ENCODE results near the gene CDH4.

Gene CDH4

GRCh38 chr20:61881416-61881815, 629.4 kb downstream of the CDH4 start:
- DNase-seq (ENCODE audit: low spot score) = no peak

DNA sequence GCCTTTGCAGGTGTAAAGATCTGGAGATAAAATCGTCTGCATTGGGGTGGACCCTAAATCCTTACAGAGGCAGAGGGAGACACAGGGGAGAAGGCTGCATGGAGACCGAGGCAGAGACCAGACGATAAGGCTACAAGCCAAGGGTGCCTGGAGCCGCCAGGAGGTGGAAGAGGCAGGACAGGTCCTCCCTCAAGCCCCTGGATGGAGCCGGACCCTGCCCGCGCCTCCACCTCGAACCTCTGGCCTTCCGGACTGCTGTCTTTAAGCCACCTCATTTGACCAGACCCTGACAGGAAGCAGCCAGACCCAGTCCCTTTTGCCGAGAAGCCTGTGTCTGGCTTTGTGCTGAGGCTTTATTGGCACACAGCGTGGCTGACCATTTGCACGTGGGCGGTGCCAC, 629.8 kb downstream of the CDH4 start:
- DNase-seq (ENCODE audit: low spot score) = no peak

- DNase-seq (ENCODE audit: low spot score) = no peak
Observed at GRCh38 chr20:61882716-61883615, 630.9 kb downstream of the CDH4 start.

DNA sequence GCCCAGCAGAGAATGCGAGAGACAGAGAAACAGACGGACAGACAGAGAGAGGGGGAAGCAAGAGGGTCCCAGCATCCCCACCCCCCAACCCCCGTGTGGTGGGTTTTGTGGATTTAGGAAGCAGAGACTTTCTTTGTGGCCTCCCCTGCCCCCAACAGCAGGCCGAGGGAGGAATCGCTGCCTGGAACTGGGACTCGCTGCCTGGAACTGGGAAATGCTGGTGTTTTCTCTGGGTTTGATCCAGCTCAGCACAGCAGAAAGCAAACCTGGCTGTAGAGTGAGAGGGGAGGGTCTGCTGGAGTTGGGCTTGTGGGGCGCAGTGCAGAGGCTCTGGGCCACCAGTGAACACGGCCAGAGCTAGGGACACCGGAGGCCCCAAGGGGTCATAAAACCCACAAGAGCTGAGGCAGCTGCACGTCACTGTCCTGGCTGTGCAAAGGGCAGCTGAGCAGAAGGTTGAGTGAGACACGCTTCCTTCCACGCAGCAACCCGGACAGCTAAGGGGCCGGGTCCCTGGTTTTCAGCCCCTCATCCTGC, 631.9 kb downstream of the CDH4 start:
- DNase-seq (ENCODE audit: low spot score) = no peak

DNA sequence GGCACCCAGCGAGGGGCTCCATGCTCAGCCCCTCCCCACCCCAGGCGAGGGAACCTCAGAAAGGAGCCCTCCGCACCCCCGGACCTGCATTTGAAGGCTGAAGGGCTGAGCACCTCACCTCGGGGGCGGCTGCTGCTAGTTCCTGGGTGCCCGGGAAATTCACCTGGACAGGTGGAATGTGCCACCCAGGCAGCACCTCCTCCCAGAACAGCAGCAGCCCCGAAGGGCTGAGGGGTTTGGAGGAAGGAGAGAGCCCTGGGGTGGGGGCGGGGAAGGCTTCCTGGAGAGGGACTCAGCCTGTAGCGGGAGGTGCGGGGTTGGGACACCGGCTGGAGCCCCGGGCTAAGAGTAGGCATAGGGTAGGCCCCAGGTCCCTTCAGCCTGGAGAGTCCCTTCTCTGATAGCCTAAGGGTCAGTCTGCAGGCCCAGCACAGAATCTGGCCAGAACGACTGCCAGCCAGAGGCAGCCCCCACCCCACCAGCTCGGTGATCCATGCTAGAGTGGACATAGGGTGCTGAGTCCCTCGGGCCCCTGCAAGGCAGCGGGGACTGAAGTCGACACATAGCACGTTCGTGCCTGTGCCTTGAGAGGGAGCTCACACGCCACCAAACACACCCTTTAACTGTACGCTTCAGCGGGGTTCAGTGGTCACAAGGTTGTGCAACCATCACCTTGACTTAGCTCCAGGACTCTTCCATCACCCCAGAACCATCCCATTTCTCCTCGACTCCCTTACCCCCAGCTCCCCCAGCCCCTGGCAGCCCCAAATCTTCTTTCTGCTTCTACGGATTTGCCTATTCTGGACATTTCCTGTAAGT, 632.7 kb downstream of the CDH4 start:
- DNase-seq (ENCODE audit: low spot score) = no peak

DNA sequence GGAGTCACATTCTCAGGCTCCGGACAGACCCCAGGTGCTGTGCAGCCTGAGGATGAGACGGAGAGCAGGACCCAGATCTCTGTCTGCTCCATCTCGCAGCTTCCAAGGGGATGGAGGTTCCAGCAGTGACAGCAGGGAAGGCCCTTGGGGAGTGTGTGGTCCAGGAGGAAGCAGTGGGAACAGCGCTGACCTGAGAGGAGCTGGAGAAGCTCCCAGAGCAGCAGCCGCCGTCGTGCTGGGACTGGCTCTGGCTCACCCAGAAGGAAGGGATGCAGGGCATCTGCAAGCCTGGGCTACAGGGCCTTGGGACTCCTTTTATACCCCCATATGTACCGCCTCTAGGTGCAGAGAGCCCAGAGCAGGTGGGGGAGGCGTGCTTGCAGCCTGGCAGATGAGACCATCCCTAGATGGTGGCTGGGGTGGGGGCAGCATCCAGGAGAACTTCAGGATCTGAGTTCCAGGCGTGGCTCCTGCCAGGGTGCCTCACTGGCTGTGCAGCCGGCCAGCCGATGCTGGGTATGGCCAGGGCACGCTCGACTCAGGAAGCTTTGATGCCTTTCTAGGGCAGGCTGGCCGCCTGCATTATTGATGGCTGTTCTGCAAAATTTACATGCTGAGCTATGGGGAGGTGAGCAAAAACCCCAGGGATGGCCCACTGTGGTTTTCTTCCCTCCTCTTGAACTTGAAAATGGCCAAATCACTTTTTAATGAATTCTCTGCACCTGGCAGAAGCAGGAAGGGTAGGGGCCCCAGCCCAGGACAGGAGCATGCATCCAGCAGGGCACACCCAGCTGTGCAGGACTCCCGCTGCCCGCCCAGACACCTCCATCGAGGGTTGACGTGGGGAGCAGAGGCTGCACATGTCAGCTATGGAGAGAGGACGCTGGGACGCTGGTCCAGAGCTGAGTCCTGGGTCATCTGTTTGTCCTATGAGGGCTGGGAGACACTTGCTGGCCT, 634.0 kb downstream of the CDH4 start:
- no peak for DNase-seq (ENCODE audit: low spot score)

DNA sequence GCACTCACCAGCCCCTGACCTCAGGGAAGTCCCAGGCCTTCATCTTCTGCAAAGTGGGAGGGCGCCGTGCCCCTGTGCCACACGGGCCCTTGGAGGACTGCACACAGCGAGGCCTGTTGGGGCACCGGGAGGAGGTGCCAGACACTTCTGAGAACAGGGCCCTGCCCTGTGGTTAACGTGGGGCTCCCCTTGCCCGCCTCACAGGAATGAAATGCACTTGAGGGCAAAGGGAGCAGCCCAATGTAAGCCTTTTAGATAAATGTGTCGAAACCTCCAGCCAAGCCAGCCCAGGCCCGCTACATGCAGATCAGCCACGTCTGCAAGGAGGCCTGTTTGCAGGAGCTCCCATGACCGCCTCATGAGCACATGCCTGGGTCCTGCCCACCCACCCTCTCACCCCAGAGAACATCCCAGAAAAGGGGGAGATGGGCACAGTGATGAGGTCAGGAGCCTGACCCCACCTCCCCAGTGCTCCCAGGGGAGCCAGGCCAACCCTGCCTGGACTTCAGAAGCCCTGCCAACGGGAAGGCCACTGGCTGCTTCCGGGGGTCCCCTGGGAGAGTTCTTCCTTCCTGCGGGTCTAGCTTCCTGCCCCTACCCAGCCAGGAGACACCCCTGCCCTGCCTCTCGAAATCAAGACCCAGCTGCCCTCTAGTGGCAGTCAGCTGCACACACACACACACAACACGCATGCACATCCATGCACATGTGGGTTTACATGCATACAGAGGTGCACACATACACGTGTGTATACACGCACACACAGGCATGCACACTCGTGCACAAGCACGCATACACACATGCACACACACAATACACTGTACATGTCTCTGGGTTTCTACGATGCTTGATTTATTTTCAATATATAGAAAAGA, 634.9 kb downstream of the CDH4 start:
- no peak for DNase-seq (ENCODE audit: low spot score)

- no peak for DNase-seq (ENCODE audit: low spot score)
Observed at GRCh38 chr20:61887596-61888093, 635.6 kb downstream of the CDH4 start.

GRCh38 chr20:61888101-61888865, 636.2 kb downstream of the CDH4 start:
- no peak for DNase-seq (ENCODE audit: low spot score)

DNA sequence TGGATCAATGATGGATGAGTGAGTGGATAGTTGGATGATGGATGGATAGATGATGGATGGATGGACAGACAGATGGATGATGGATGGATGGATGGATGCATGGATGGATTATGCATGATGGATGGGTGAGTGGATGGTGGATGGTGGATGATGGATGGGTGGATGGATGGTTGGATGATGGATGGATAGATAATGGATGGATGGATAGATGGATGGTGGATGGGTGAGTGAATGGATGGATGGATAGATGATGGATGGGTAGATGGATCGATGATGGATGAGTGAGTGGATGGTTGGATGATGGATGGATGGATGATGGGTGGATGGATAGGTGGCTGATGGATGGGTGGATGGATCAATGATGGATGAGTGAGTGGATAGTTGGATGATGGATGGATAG, 637.6 kb downstream of the CDH4 start:
- no peak for DNase-seq (ENCODE audit: low spot score)

GRCh38 chr20:61890210-61890609, 638.1 kb downstream of the CDH4 start:
- DNase-seq (ENCODE audit: low spot score) = no peak

DNA sequence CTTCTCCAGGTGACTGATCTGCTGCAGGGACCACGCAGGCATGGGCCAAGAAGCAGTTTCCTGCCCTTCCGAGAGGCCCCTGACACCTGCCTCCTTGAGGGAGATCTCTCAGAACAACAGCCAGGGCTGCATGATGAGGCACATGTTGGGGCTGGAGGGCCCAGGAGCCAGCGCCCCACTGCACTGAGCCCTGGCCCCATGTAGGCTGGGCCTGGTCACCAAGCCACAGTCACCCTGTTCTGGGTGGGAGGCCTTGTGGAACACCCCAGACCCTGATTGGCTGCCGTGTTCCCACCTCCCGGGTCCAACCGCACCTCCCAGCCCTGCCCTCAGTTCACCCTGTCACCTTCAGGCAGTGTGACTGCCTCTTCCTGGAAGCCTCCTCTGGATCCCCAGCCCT, 639.4 kb downstream of the CDH4 start:
- no peak for DNase-seq (ENCODE audit: low spot score)

GRCh38 chr20:61891916-61892649, 640.0 kb downstream of the CDH4 start:
- DNase-seq (ENCODE audit: low spot score) = no peak

- DNase-seq (ENCODE audit: low spot score) = no peak
Observed at GRCh38 chr20:61895016-61895415, 643.0 kb downstream of the CDH4 start.

DNA sequence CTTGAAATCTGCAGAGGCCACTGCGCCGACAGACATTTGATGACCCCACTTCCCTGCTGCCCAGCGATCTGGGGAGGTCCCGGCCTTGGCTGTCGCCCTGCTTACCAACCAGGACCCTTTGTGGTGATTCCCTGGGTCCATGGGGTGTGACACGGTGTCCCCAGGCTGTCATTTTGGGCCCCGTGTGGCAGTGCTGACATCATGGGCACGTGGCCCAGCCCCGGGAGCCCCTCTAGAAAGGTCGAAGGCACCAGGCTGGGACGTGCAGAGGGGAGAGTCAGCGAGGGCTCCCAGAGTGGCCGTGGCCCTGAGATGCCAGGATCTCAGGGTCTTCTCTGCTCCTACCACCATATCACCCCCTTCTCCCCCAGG, 643.6 kb downstream of the CDH4 start:
- no peak for DNase-seq (ENCODE audit: low spot score)

- peak; percentile 27 for DNase-seq (ENCODE audit: low spot score)
Observed at GRCh38 chr20:61896058-61896961, 644.2 kb downstream of the CDH4 start.

- DNase-seq (ENCODE audit: low spot score) = no peak
Observed at GRCh38 chr20:61897401-61898295, 645.6 kb downstream of the CDH4 start.
